A549 (cell line): ENCODE results near the gene VIL1. TPM values are rescaled to one million over a fixed set of nuclear protein-coding genes. Genes with fewer than 3 reads are reported as not detected.

Experiments
- ATAC-seq, 2 experiments: fragments of 200-7000 bp in 1 of 2; fragments of >200 bp in 1 of 2; cut with Nextera tagmentation in 1 of 2; cut with Tn5 transposase in 1 of 2; 3 replicates each; pipeline versions ENCODE4 v1.8.0 to v1.9.1; 2018 to 2020; ENCODE audit warnings: mild to moderate bottlenecking in 1 of 2, moderate library complexity in 1 of 2
- CTCF ChIA-PET: fragments of 300-600 bp; sonication (Branson Sonifier 250); formaldehyde crosslinking; extraction: SDS; loops from one replicate; lab custom pipeline; 2021; ENCODE audit warnings: antibody characterized with exemption, inconsistent platforms; lab: Yijun Ruan, JAX
- POLR2A ChIA-PET: fragments of 350-600 bp; formaldehyde crosslinking; extraction: SDS; loops from one replicate; lab custom pipeline; 2021; ENCODE audit warnings: antibody characterized with exemption, inconsistent platforms; lab: Yijun Ruan, JAX
- DNase-seq, 2 experiments: peaks; one replicate each; pipeline versions ENCODE4 v3.0.0 to v3.0.0-alpha.2; 2011 to 2016; ENCODE audit warnings: low read depth in 1 of 2, low spot score in 1 of 2
- FAIRE-seq: peaks from 2 replicates; lab custom pipeline; 2011; peaks lifted over from hg19 to GRCh38; lab: Jason Lieb, UNC
- H3K27ac ChIP-seq, 2 experiments: fragments of >200 bp; sonication (Bioruptor Twin); formaldehyde crosslinking; 3 replicates each; pipeline ENCODE4 v1.5.1; 2016 to 2017
- H3K4me1 ChIP-seq: fragments of >200 bp; sonication (Bioruptor Twin); formaldehyde crosslinking; 3 replicates; pipeline ENCODE4 v1.6.1; 2016
- H3K4me2 ChIP-seq: fragments of >200 bp; sonication (Bioruptor Twin); formaldehyde crosslinking; 3 replicates; pipeline ENCODE4 v1.6.1; 2016
- H3K4me3 ChIP-seq: fragments of >200 bp; sonication (Bioruptor Twin); formaldehyde crosslinking; 3 replicates; pipeline ENCODE4 v1.5.1; 2016
- H3K9me3 ChIP-seq: fragments of >200 bp; sonication (Bioruptor Twin); formaldehyde crosslinking; 3 replicates; pipeline ENCODE4 v1.6.1; 2016
- BCL3 ChIP-seq: fragments of >200 bp; sonication (Bioruptor Twin); formaldehyde crosslinking; IDR thresholded peaks from 3 replicates; pipeline ENCODE4 v1.6.1; 2016
- CBX8 ChIP-seq: fragments of 200-600 bp; sonication (generic); IDR thresholded peaks from 2 replicates; pipeline ENCODE4 v1.6.1; 2016
- CHD4 ChIP-seq: fragments of 200-600 bp; sonication (generic); IDR thresholded peaks from 2 replicates; pipeline ENCODE4 v1.6.1; 2016; ENCODE audit warnings: antibody characterized with exemption, mild to moderate bottlenecking, borderline replicate concordance
- EHF ChIP-seq: fragments of 250-450 bp; sonication (Bioruptor Pico); IDR thresholded peaks from 2 replicates; pipeline ENCODE4 v1.5.0; 2020; ENCODE audit warnings: mild to moderate bottlenecking
- EHMT2 ChIP-seq: fragments of 200-600 bp; sonication (generic); IDR thresholded peaks from 2 replicates; pipeline ENCODE4 v1.6.1; 2016; ENCODE audit warnings: antibody characterized with exemption, low read depth, mild to moderate bottlenecking, moderate library complexity
- ELK1 ChIP-seq: fragments of 150-350 bp; IDR thresholded peaks from 2 replicates; pipeline ENCODE4 v1.6.1; 2014; ENCODE audit warnings: low read depth, mild to moderate bottlenecking, low read length
- FOSB ChIP-seq: fragments of 250-450 bp; sonication (Bioruptor Pico); IDR thresholded peaks from 2 replicates; pipeline ENCODE4 v1.5.0; 2020; ENCODE audit warnings: mild to moderate bottlenecking, moderate library complexity
- JUN ChIP-seq, 2 experiments: fragments of >200 bp; sonication (Bioruptor Twin); formaldehyde crosslinking; IDR thresholded peaks; 2 replicates in 1 of 2; 3 replicates in 1 of 2; pipeline ENCODE4 v1.6.1; 2016 to 2017
- MAZ ChIP-seq: fragments of 150-350 bp; IDR thresholded peaks from 2 replicates; pipeline ENCODE4 v1.6.1; 2014; ENCODE audit warnings: antibody characterized with exemption, low read depth, low read length, borderline replicate concordance
- NPAS2 ChIP-seq: fragments of 250-450 bp; sonication (Bioruptor Pico); IDR thresholded peaks from 2 replicates; pipeline ENCODE4 v1.8.0; 2022; ENCODE audit warnings: mild to moderate bottlenecking, moderate library complexity, borderline replicate concordance
- RAD21 ChIP-seq, 2 experiments: fragments of >200 bp in 1 of 2; sonication (Bioruptor Twin) in 1 of 2; formaldehyde crosslinking in 1 of 2; IDR thresholded peaks in 1 of 2; conservative IDR thresholded peaks in 1 of 2; 2 replicates in 1 of 2; 3 replicates in 1 of 2; pipeline ENCODE4 v1.6.1; 2012 to 2018; ENCODE audit warnings: inconsistent platforms in 1 of 2
- RARB ChIP-seq: fragments of 250-450 bp; sonication (Bioruptor Pico); IDR thresholded peaks from 2 replicates; pipeline ENCODE4 v1.8.0; 2021; ENCODE audit warnings: mild to moderate bottlenecking, moderate library complexity
- RCOR1 ChIP-seq: fragments of 150-350 bp; IDR thresholded peaks from 2 replicates; pipeline ENCODE4 v1.6.1; 2014; ENCODE audit warnings: antibody characterized with exemption, low read length, low read depth
- SREBF2 ChIP-seq: fragments of 450-650 bp; IDR thresholded peaks from 2 replicates; pipeline ENCODE4 v1.6.1; 2014; ENCODE audit warnings: mild to moderate bottlenecking, moderate library complexity
- TFCP2L1 ChIP-seq: fragments of 250-450 bp; sonication (Bioruptor Pico); IDR thresholded peaks from 2 replicates; pipeline ENCODE4 v1.5.0; 2021; ENCODE audit warnings: mild to moderate bottlenecking
- ZFP36 ChIP-seq: fragments of 450-650 bp; IDR thresholded peaks from 2 replicates; pipeline ENCODE4 v1.6.1; 2014; ENCODE audit warnings: borderline replicate concordance; ENCODE audit not compliant: partially characterized antibody
- ZSCAN20 ChIP-seq: fragments of 250-450 bp; sonication (Bioruptor Pico); IDR thresholded peaks from 2 replicates; pipeline ENCODE4 v1.8.0; 2022; ENCODE audit warnings: mild to moderate bottlenecking, moderate library complexity
- WGBS: methylation state at CpG from one replicate; pipeline ENCODE4 v1.1.6; 2017; ENCODE audit errors: missing lambda C conversion rate; 5-methylcytosine and 5-hydroxymethylcytosine counted together
- polyA plus RNA-seq, 4 experiments: library from polyadenylated mRNA; depleted of rRNA in 3 of 4; stranded (reverse); fragments of >200 nt; fragmentation: RNase III in 1 of 4; extraction: RNeasy Plus Mini Kit Qiagen cat#74134 plus additional on column Dnase treatment in 1 of 4; gene quantifications; 2 replicates in 3 of 4; 3 replicates in 1 of 4; pipeline ENCODE4 v1.2.3, GENCODE V29; 2011 to 2017
- TF ChIP-seq, protein P1 (sequence below): IDR thresholded peaks from 2 replicates; pipeline ENCODE4 v1.6.1; 2012; ENCODE audit warnings: low read depth, borderline replicate concordance
- TF ChIP-seq, protein P2 (sequence below): fragments of 200-600 bp; sonication (generic); IDR thresholded peaks from 2 replicates; pipeline ENCODE4 v1.6.1; 2016; ENCODE audit warnings: antibody characterized with exemption, mild to moderate bottlenecking, moderate library complexity
- TF ChIP-seq, protein P3 (sequence below): fragments of 250-450 bp; sonication (Bioruptor Pico); IDR thresholded peaks from 2 replicates; pipeline ENCODE4 v1.5.0; 2020; ENCODE audit warnings: low read depth, mild to moderate bottlenecking, moderate library complexity

The VIL1 gene
- polyA plus RNA-seq, 2 of the 4 experiments (the other 2 are of a cell fraction): 1.9 to 2.3 TPM

DNA sequence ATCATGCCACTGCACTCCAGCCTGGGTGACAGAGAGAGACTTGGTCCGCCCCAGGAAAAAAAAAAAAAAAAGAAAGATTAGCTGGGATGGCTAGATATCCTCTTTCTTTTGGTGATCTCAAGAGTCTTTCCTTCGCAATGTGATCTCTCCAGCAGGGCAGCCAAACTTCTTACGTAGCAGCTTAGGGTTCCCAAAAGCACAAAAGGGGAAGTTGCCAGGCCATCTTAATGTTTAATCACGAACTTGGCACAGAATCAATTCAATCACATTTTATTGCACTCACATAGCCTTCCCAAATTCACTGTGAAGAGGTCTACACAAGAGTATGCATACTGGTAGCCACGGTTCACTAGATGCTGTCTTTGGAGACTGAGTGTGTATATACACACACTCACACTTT lies 53.1 kb downstream of the VIL1 start (continued):
- TF ChIP-seq RARB (CRISPR knock-in tag) (no peak), BCL3 (no peak), TFCP2L1 (CRISPR knock-in tag) (no peak), ZSCAN20 (no peak), SREBF2 (no peak), CBX8 (no peak), CHD4 (no peak)
- TF ChIP-seq, protein P1, sequence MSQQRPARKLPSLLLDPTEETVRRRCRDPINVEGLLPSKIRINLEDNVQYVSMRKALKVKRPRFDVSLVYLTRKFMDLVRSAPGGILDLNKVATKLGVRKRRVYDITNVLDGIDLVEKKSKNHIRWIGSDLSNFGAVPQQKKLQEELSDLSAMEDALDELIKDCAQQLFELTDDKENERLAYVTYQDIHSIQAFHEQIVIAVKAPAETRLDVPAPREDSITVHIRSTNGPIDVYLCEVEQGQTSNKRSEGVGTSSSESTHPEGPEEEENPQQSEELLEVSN: no peak
- TF ChIP-seq, all 56 proteins: peak for 0

GRCh38 chr2:218472988-218473387 lies 54.1 kb downstream of the VIL1 start:
- Histone ChIP-seq H3K4me3 (no peak overlapping the region), H3K9me3 (no peaks in the 10 kb centered on the region), H3K4me2 (no peak overlapping the region), H3K27ac (no peak overlapping the region), H3K4me1 (no peaks in the 10 kb centered on the region)
- DNase-seq (no peak), FAIRE-seq (no peak), ATAC-seq (no peak)
- POLR2A ChIA-PET: no interaction called here
- CTCF ChIA-PET: interaction anchor here (1.1 kb wide), 1 partner anchor 9 kb away, joined by 5 read pairs; no protein-coding TSS in a partner anchor
- no peak for TF ChIP-seq JUN (IDR thresholded peaks at IDR 0.05)
- no peak for TF ChIP-seq ZFP36
- no peak for TF ChIP-seq FOSB (CRISPR knock-in tag)
- TF ChIP-seq MAZ: no peak
- no peak for TF ChIP-seq NPAS2
- no peak for TF ChIP-seq RAD21 (conservative IDR thresholded peaks at IDR 0.05 in 1 of 2, IDR thresholded peaks at IDR 0.05 in 1 of 2)
- no peak for TF ChIP-seq EHMT2

DNA sequence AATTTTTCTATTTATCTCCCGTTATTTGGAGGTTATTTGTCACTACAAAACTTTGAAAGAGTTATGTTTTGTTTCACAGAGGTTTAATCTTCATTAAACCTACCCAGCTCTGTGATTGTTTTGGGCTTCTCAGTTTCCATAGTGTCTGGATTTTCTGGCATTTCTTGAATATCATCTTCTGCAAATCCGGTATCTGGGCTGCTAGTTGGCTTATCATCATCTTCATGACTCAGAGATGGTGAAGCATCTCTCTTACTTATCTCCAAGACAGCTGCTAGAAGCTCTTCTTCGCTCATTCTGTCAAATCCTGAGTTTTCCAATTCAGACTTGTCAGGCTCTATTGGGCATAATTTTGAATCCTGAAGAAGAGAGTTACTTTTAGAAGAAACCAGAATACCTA lies 55.6 kb downstream of the VIL1 start:
- Histone ChIP-seq H3K4me2 (no peak overlapping the region), H3K4me1 (peaks cover 13% of the 10 kb centered on the region), H3K27ac (no peak overlapping the region), H3K4me3 (no peak overlapping the region), H3K9me3 (no peaks in the 10 kb centered on the region)
- DNase-seq (no peak), FAIRE-seq (no peak), ATAC-seq (no peak)
- ChIA-PET CTCF (interaction anchor here (1.1 to 1.7 kb wide), 3 partner anchors 8 to 173 kb away, joined by 3 to 6 read pairs (median 5); no protein-coding TSS in a partner anchor), POLR2A (no interaction called here)
- 88% methylated on average over 3 of the region's 3 CpGs for WGBS
- TF ChIP-seq EHF: no peak
- TF ChIP-seq RAD21 (conservative IDR thresholded peaks at IDR 0.05 in 1 of 2, IDR thresholded peaks at IDR 0.05 in 1 of 2): no peak
- no peak for TF ChIP-seq ELK1
- no peak for TF ChIP-seq CBX8
- TF ChIP-seq, protein P2, sequence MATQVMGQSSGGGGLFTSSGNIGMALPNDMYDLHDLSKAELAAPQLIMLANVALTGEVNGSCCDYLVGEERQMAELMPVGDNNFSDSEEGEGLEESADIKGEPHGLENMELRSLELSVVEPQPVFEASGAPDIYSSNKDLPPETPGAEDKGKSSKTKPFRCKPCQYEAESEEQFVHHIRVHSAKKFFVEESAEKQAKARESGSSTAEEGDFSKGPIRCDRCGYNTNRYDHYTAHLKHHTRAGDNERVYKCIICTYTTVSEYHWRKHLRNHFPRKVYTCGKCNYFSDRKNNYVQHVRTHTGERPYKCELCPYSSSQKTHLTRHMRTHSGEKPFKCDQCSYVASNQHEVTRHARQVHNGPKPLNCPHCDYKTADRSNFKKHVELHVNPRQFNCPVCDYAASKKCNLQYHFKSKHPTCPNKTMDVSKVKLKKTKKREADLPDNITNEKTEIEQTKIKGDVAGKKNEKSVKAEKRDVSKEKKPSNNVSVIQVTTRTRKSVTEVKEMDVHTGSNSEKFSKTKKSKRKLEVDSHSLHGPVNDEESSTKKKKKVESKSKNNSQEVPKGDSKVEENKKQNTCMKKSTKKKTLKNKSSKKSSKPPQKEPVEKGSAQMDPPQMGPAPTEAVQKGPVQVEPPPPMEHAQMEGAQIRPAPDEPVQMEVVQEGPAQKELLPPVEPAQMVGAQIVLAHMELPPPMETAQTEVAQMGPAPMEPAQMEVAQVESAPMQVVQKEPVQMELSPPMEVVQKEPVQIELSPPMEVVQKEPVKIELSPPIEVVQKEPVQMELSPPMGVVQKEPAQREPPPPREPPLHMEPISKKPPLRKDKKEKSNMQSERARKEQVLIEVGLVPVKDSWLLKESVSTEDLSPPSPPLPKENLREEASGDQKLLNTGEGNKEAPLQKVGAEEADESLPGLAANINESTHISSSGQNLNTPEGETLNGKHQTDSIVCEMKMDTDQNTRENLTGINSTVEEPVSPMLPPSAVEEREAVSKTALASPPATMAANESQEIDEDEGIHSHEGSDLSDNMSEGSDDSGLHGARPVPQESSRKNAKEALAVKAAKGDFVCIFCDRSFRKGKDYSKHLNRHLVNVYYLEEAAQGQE: no peak
- TF ChIP-seq RCOR1: no peak
- TF ChIP-seq, protein P3, sequence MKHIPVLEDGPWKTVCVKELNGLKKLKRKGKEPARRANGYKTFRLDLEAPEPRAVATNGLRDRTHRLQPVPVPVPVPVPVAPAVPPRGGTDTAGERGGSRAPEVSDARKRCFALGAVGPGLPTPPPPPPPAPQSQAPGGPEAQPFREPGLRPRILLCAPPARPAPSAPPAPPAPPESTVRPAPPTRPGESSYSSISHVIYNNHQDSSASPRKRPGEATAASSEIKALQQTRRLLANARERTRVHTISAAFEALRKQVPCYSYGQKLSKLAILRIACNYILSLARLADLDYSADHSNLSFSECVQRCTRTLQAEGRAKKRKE (CRISPR knock-in tag): no peak
